ENCODE measurements around the gene HMGB3.

HMGB3 gene

GRCh38 chrX:150941580-150941979 is 41.6 kb upstream of the HMGB3 start:
- no peak for TF ChIP-seq TAF1 (IDR thresholded peaks at IDR 0.05; ENCODE audit: borderline replicate concordance, insufficient read depth, low read length)
- TF ChIP-seq REST (IDR thresholded peaks at IDR 0.05; ENCODE audit: insufficient read depth in 1 of 2, low read depth in 2 of 2, low read length in 2 of 2): no peak
- no peak for TF ChIP-seq POLR2AphosphoS5 (IDR thresholded peaks at IDR 0.05; ENCODE audit: low read depth, low read length)

- no peak for TF ChIP-seq REST (IDR thresholded peaks at IDR 0.05; ENCODE audit: insufficient read depth in 1 of 2, low read depth in 2 of 2, low read length in 2 of 2)
- TF ChIP-seq POLR2AphosphoS5 (IDR thresholded peaks at IDR 0.05; ENCODE audit: low read depth, low read length): no peak
- no peak for TF ChIP-seq SIN3A (IDR thresholded peaks at IDR 0.05; ENCODE audit: borderline replicate concordance, insufficient read depth, low read length)
Measured at GRCh38 chrX:150942942-150943594, 40.1 kb upstream of the HMGB3 start.

GRCh38 chrX:150944233-150944632 is 38.9 kb upstream of the HMGB3 start:
- no peak for TF ChIP-seq POLR2AphosphoS5 (IDR thresholded peaks at IDR 0.05; ENCODE audit: low read depth, low read length)
- TF ChIP-seq TAF1 (IDR thresholded peaks at IDR 0.05; ENCODE audit: borderline replicate concordance, insufficient read depth, low read length): no peak
- TF ChIP-seq REST (IDR thresholded peaks at IDR 0.05; ENCODE audit: insufficient read depth in 1 of 2, low read depth in 2 of 2, low read length in 2 of 2): no peak
- TF ChIP-seq SIN3A (IDR thresholded peaks at IDR 0.05; ENCODE audit: borderline replicate concordance, insufficient read depth, low read length): no peak
- no peak for TF ChIP-seq FOXP2 (optimal IDR thresholded peaks at IDR 0.05; ENCODE audit: borderline replicate concordance, extremely low read depth, extremely low read length, insufficient read depth)

GRCh38 chrX:150954951-150955350 is 28.2 kb upstream of the HMGB3 start:
- TF ChIP-seq POLR2AphosphoS5 (IDR thresholded peaks at IDR 0.05; ENCODE audit: low read depth, low read length) (no peak), FOXP2 (optimal IDR thresholded peaks at IDR 0.05; ENCODE audit: borderline replicate concordance, extremely low read depth, extremely low read length, insufficient read depth) (no peak), SIN3A (IDR thresholded peaks at IDR 0.05; ENCODE audit: borderline replicate concordance, insufficient read depth, low read length) (no peak), TAF1 (IDR thresholded peaks at IDR 0.05; ENCODE audit: borderline replicate concordance, insufficient read depth, low read length) (no peak), REST (IDR thresholded peaks at IDR 0.05; ENCODE audit: insufficient read depth in 1 of 2, low read depth in 2 of 2, low read length in 2 of 2) (no peak)

GRCh38 chrX:150955590-150955989 is 27.5 kb upstream of the HMGB3 start:
- TF ChIP-seq FOXP2 (optimal IDR thresholded peaks at IDR 0.05; ENCODE audit: borderline replicate concordance, extremely low read depth, extremely low read length, insufficient read depth): no peak
- TF ChIP-seq POLR2AphosphoS5 (IDR thresholded peaks at IDR 0.05; ENCODE audit: low read depth, low read length): no peak
- TF ChIP-seq SIN3A (IDR thresholded peaks at IDR 0.05; ENCODE audit: borderline replicate concordance, insufficient read depth, low read length): no peak
- TF ChIP-seq REST (IDR thresholded peaks at IDR 0.05; ENCODE audit: insufficient read depth in 1 of 2, low read depth in 2 of 2, low read length in 2 of 2): no peak
- TF ChIP-seq TAF1 (IDR thresholded peaks at IDR 0.05; ENCODE audit: borderline replicate concordance, insufficient read depth, low read length): no peak
